Mucosa of descending colon (tissue), 3 donors: ENCODE measurements around the gene CRYBA2. TPM values are rescaled to one million over a fixed set of nuclear protein-coding genes. Genes with fewer than 3 reads are reported as not detected.

Experiments used
- ATAC-seq: fragments of 200-7000 bp; cut with Tn5 transposase; one replicate; pipeline ENCODE4 v1.9.1; 2020; ENCODE audit warnings: mild to moderate bottlenecking, moderate library complexity
- DNase-seq, 3 donors: peaks; one replicate each; pipeline ENCODE4 v3.0.0-alpha.2; 2020
- H3K36me3 ChIP-seq: fragments of 200-600 bp; one replicate; pipeline ENCODE4 v1.8.0; 2021; ENCODE audit warnings: low read depth, mild to moderate bottlenecking
- H3K4me1 ChIP-seq: fragments of 200-600 bp; one replicate; pipeline ENCODE4 v1.8.0; 2021; ENCODE audit warnings: low read depth, mild to moderate bottlenecking
- H3K4me3 ChIP-seq: fragments of 200-600 bp; one replicate; pipeline ENCODE4 v1.8.0; 2021; ENCODE audit warnings: mild to moderate bottlenecking
- H3K9me3 ChIP-seq: fragments of 200-600 bp; one replicate; pipeline ENCODE4 v1.8.0; 2021; ENCODE audit warnings: mild to moderate bottlenecking
- CTCF ChIP-seq: fragments of 200-600 bp; IDR thresholded peaks from one replicate; pipeline ENCODE4 v1.8.0; 2022; ENCODE audit warnings: antibody characterized with exemption, mild to moderate bottlenecking
- intact Hi-C, 2 donors: fragments of 100-400 bp; cut with DNase I in 1 of 2; cut with micrococcal nuclease in 1 of 2; formaldehyde crosslinking; loops; one replicate each; pipeline versions ENCODE4 v1.11.0 to v1.11.1; 2022; cut with DNase I, micrococcal nuclease
- total RNA-seq, 3 donors: library from RNA; stranded (reverse); fragmentation: NEBNext Ultra II Directional in 2 of 3; extraction: Animal tissue kit (Norgen Biotek cat#: 25700) in 2 of 3; gene quantifications; one replicate each; pipeline versions ENCODE4 v1.2.1 to v1.2.4, GENCODE V29; 2021 to 2023
- donor health status: DM: no; HTN: no; CAD: no; lungs with moderate emphysema.
- donor health status: DM: no; HTN: no; CAD: no.
- donor health status: DM: no; HTN: yes; CAD: no.

CRYBA2 gene
- total RNA-seq, 3 donors from 2014 or later: 1.2 to 6.1 (median 5.0) TPM

GRCh38 chr2:218959141-218959731 lies 34.0 kb downstream of the CRYBA2 start, which contains the start of gene CDK5R2:
Gene CDK5R2, plus strand, starts transcription at chr2:218959666. Its CDS starts 155 bp downstream, at chr2:218959821.
- no peak for TF ChIP-seq CTCF
- DNase-seq (peak; percentile 82), ATAC-seq (peak; percentile 90)
- no peaks in the 10 kb centered on the region for H3K9me3 ChIP-seq
- H3K4me1 ChIP-seq: peaks cover 10% of the 10 kb centered on the region
- intact Hi-C loops: no loop called here
- H3K4me3 ChIP-seq: no peak within 1 kb of the TSS
- H3K36me3 ChIP-seq: no peaks in the 10 kb centered on the region

GRCh38 chr2:218958276-218958675 lies 34.9 kb downstream of the CRYBA2 start:
- intact Hi-C loops: no loop called here
- Histone ChIP-seq H3K4me3 (no peak overlapping the region), H3K4me1 (peaks cover 10% of the 10 kb centered on the region), H3K36me3 (no peaks in the 10 kb centered on the region), H3K9me3 (no peaks in the 10 kb centered on the region)
- no peak for DNase-seq
- TF ChIP-seq CTCF: no peak
- no peak for ATAC-seq

GRCh38 chr2:218957671-218958070 lies 35.6 kb downstream of the CRYBA2 start:
- Histone ChIP-seq H3K36me3 (no peaks in the 10 kb centered on the region), H3K4me1 (peaks cover 10% of the 10 kb centered on the region), H3K4me3 (no peak overlapping the region), H3K9me3 (no peaks in the 10 kb centered on the region)
- intact Hi-C loops: no loop called here
- DNase-seq: no peak
- no peak for ATAC-seq
- no peak for TF ChIP-seq CTCF

DNA sequence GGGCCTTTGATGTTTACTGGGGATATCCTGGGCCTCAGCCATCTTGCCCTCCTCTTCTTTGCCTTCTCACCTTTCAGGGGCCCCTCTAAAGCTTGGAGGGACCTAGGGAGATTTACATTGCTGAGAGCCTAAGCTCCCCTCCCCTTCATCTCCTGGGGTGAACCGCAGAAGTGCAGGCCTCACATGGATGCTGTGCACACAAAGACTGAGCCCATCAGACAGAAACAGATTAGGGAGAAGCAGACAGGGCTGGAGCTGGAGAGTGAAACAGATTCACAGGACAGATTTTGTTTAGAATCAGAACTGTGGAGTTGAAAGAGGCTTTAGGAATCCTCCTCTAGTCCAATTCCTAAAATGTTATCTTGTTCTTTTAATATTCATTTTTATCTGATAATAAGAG lies 37.2 kb downstream of the CRYBA2 start:
- no peak for DNase-seq
- Histone ChIP-seq H3K9me3 (no peaks in the 10 kb centered on the region), H3K4me3 (no peak overlapping the region), H3K36me3 (no peaks in the 10 kb centered on the region), H3K4me1 (peaks cover 10% of the 10 kb centered on the region)
- ATAC-seq: no peak
- no peak for TF ChIP-seq CTCF
- intact Hi-C loops: no loop called here

DNA sequence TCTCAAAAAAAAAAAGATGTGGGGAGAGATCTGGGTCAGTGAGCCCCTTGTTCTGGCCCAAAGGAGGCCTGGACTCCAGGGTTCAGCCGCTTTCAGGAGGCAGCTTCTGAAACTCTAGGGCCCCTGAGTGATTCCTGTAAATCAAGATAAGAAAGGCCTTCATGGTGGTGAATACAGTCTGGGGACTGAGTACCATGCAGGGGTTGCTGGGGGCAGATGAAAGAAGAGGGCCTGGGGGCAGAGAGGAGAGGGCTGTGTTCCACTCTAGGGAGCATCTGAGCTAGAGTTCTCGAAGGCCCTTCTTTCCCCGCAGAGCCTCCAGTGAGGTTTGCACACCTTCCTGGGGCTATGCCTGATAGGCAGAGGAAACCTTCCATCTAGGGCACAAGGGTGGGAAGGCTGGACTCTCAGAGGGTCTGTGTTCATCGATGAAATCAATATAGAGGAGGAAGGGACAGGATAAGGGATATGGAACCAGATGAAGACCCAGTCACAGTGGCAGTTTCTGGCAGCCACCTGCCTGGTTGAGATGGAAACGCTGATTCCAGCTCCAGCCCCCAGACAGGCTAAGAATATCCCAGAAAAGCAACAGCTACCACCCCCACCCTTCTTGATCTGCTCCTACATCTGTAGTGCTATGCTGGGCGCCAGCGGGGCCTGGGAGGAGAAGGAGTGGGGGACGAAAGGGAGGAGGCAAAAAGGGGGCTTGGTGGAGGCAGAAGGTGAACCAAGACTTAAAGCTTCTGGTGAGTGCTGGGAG lies 38.5 kb downstream of the CRYBA2 start:
- TF ChIP-seq CTCF: no peak
- Histone ChIP-seq H3K4me1 (peaks cover 4% of the 10 kb centered on the region), H3K9me3 (no peaks in the 10 kb centered on the region), H3K4me3 (no peak overlapping the region), H3K36me3 (no peaks in the 10 kb centered on the region)
- intact Hi-C loops: no loop called here
- DNase-seq: no peak
- no peak for ATAC-seq
